CD4-positive, alpha-beta T cell (primary cell): Measurements from ENCODE around the gene PANK3. TPM values are rescaled to one million over a fixed set of nuclear protein-coding genes. Genes with fewer than 3 reads are reported as not detected.

Experiments
- ATAC-seq: fragments of 200-7000 bp; cut with Tn5 transposase; one replicate; pipeline ENCODE4 v1.10.0; 2022; ENCODE audit warnings: mild to moderate bottlenecking; ENCODE audit not compliant: poor library complexity
- CTCF ChIA-PET: fragments of 350-600 bp; sonication (Branson Sonifier 250); formaldehyde crosslinking; loops from one replicate; lab custom pipeline; 2021; ENCODE audit warnings: antibody characterized with exemption, inconsistent platforms; lab: Charles Lee
- POLR2A ChIA-PET: fragments of 350-600 bp; sonication (Branson Sonifier 250); formaldehyde crosslinking; loops from one replicate; lab custom pipeline; 2021; ENCODE audit warnings: antibody characterized with exemption, inconsistent platforms; lab: Charles Lee
- DNase-seq, 14 experiments: peaks; one replicate each; pipeline ENCODE4 v3.0.0-alpha.2; 2013 to 2020; ENCODE audit warnings: mixed read lengths in 2 of 14
- H3K27ac ChIP-seq, 2 donors: one replicate each; pipeline versions ENCODE4 v1.5.1 to v1.7.0; 2013; ENCODE audit warnings: low read length in 2 of 2, low read depth in 1 of 2, mild to moderate bottlenecking in 1 of 2
- H3K27me3 ChIP-seq, 2 experiments: 1 replicate in 1 of 2; 2 replicates in 1 of 2; pipeline versions ENCODE4 v1.6.1 to v1.7.0; 2013; ENCODE audit warnings: low read length in 2 of 2, control low read depth in 1 of 2, mild to moderate bottlenecking in 1 of 2, moderate library complexity in 1 of 2; ENCODE audit not compliant: insufficient read depth in 2 of 2, control insufficient read depth in 1 of 2
- H3K36me3 ChIP-seq: one replicate; pipeline ENCODE4 v1.6.1; 2013; ENCODE audit warnings: low read length, control low read depth; ENCODE audit not compliant: insufficient read depth
- H3K4me1 ChIP-seq: one replicate; pipeline ENCODE4 v1.6.1; 2013; ENCODE audit warnings: low read length, control low read depth; ENCODE audit not compliant: insufficient read depth
- H3K4me3 ChIP-seq: one replicate; pipeline ENCODE4 v1.5.1; 2013; ENCODE audit warnings: mild to moderate bottlenecking, low read length, moderate library complexity
- H3K9me3 ChIP-seq, 2 experiments: 1 replicate in 1 of 2; 2 replicates in 1 of 2; pipeline versions ENCODE4 v1.6.1 to v1.7.0; 2013; ENCODE audit warnings: low read length in 2 of 2, mild to moderate bottlenecking in 2 of 2, control low read depth in 1 of 2, moderate library complexity in 1 of 2; ENCODE audit not compliant: control insufficient read depth in 1 of 2, insufficient read depth in 1 of 2
- H3K27ac Mint-ChIP-seq: one replicate; pipeline ENCODE4 v1.8.0; 2020; ENCODE audit warnings: mixed read lengths
- H3K27me3 Mint-ChIP-seq: one replicate; pipeline ENCODE4 v1.8.0; 2021; ENCODE audit warnings: mixed read lengths
- H3K36me3 Mint-ChIP-seq: one replicate; pipeline ENCODE4 v1.8.0; 2021; ENCODE audit warnings: low read depth, mixed read lengths
- H3K4me1 Mint-ChIP-seq: one replicate; pipeline ENCODE4 v1.8.0; 2021; ENCODE audit warnings: low read depth, mixed read lengths
- H3K4me3 Mint-ChIP-seq: one replicate; pipeline ENCODE4 v1.8.0; 2020; ENCODE audit warnings: mild to moderate bottlenecking, mixed read lengths
- H3K9me3 Mint-ChIP-seq: one replicate; pipeline ENCODE4 v1.8.0; 2020; ENCODE audit warnings: mixed read lengths
- CTCF ChIP-seq: fragments of 200-600 bp; IDR thresholded peaks from one replicate; pipeline ENCODE4 v1.8.0; 2022; ENCODE audit warnings: antibody characterized with exemption, mild to moderate bottlenecking
- intact Hi-C, 2 experiments: fragments of 100-400 bp; cut with DNase I in 1 of 2; cut with micrococcal nuclease in 1 of 2; formaldehyde crosslinking; loops; one replicate each; pipeline versions ENCODE4 v1.15.1 to v1.9.0; 2023 to 2025; cut with DNase I, micrococcal nuclease
- polyA plus RNA-seq, 2 donors: library from polyadenylated mRNA; unstranded; fragments of 120-200 nt; gene quantifications; one replicate each; pipeline ENCODE4 v1.2.1, GENCODE V29; 2013
- total RNA-seq, 174 experiments: library from RNA in 2 of 174; stranded (reverse) in 2 of 174; gene quantifications; one replicate each; pipeline ENCODE4 v1.2.3 and lab custom pipeline; 2021 to 2026

PANK3 gene
- total RNA-seq: 10 to 100 TPM; 34.2 to 34.7 TPM
- polyA plus RNA-seq (2013, experiment 1 of 2): 23.2 TPM
- 25.2 TPM for polyA plus RNA-seq (2013, experiment 2 of 2)
- total RNA-seq (lab: John Stamatoyannopoulos, UW): 99.2 to 371 (median 195) reads per million in 172 experiments

DNA sequence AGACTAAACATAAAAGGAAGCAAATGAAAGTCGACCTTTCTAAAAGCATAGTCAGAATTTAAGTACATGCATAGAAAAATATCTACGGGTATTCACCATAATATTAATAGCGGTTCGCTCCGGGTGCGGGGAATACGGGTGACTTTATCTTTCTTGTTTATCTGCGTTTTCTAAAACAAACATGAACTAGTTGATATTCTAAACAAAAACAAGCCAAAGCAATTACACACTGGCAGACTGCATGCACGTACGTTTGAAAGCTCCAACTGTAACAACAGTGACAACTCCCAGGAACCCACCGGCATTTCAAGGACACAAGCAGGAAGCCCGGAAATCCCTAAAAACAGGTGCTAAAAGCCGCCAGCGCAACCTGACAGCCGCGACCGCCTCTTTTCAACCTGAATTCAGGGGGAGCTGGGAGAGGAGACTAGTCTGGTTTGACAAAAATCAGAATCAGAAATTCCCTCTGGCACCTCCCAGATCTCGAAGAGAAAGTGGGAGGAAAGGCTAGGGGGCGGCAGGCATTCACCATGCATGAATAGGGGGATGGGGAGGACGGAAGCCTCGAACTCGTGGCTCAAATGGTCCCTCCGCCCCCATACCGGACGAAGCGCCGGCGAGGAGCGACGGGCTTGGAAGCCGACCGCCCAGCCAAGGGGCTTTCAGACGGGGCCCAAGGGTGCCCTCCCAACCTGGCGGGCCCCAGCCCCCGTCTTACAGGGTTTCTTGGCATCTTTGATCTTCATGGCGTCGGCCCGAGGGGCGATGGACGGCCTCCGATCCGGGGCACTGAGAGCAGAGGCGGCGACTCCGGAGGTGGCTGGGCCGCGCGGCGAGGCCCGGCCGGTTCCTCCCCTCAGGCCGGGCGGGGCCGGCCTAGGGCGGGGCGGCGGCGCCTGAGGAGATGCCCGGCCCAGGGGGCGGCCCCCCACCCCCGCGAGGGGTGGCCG is at the start of gene PANK3:
PANK3 (minus strand) TSS at position 831 of the 950 bp plus-strand sequence; CDS start at position 746, 85 bp downstream.
- peak in 1 of 14 experiments; percentile 35 for DNase-seq
- POLR2A ChIA-PET: interaction anchor here (0.5 to 2.6 kb wide), 7 partner anchors 9 to 1059 kb away, joined by 3 to 13 read pairs (median 6); partner anchors contain the start of gene SPDL1
- Histone ChIP-seq H3K9me3 (no peaks in the 10 kb centered on the region), H3K4me1 (peaks cover 28% of the 10 kb centered on the region), H3K4me3 (peak within 1 kb of the TSS; percentile 92), H3K36me3 (no peaks in the 10 kb centered on the region), H3K27ac (peak within 1 kb of the TSS; percentile 77 to 86), H3K27me3 (no peaks in the 10 kb centered on the region)
- CTCF ChIA-PET: interaction anchor here (1.2 kb wide), 1 partner anchor 93 kb away, joined by 5 read pairs; the partner anchor contains the start of gene RARS1
- peak within 1 kb of the TSS; percentile 89 for H3K27ac Mint-ChIP-seq
- H3K9me3 Mint-ChIP-seq: no peaks in the 10 kb centered on the region
- peak within 1 kb of the TSS; percentile 97 for H3K4me3 Mint-ChIP-seq
- H3K36me3 Mint-ChIP-seq: peaks cover 24% of the 10 kb centered on the region
- peaks cover 44% of the 10 kb centered on the region for H3K4me1 Mint-ChIP-seq
- peaks cover 1% of the 10 kb centered on the region for H3K27me3 Mint-ChIP-seq
- intact Hi-C loops: loop anchor here (1.0 to 10.0 kb wide), 3 partner anchors 93 to 1006 kb away; partner anchors contain the start of genes RARS1 (in 2 of the 2) and SPDL1 (in 1 of the 2)
- no peak for TF ChIP-seq CTCF
- ATAC-seq: peak; percentile 39

GRCh38 chr5:168624850-168625364 is 45.7 kb upstream of the PANK3 start:
- POLR2A ChIA-PET: no interaction called here
- no peak for ATAC-seq
- intact Hi-C loops: no loop called here

More at GRCh38 chr5:168624850-168625364, 45.7 kb upstream of the PANK3 start:
- H3K9me3 Mint-ChIP-seq: no peaks in the 10 kb centered on the region
- peaks cover 3 to 17% of the 10 kb centered on the region in 2 experiments for H3K27me3 ChIP-seq
- H3K27ac ChIP-seq: no peak overlapping the region
- H3K4me1 ChIP-seq: no peaks in the 10 kb centered on the region
- no peak for DNase-seq
- peaks cover 23% of the 10 kb centered on the region for H3K27me3 Mint-ChIP-seq
- no peaks in the 10 kb centered on the region for H3K4me1 Mint-ChIP-seq
- CTCF ChIA-PET: no interaction called here
- H3K27ac Mint-ChIP-seq: no peak overlapping the region
- TF ChIP-seq CTCF: no peak
- no peak overlapping the region for H3K4me3 Mint-ChIP-seq
- no peak overlapping the region for H3K4me3 ChIP-seq
- no peaks in the 10 kb centered on the region for H3K36me3 Mint-ChIP-seq
- no peaks in the 10 kb centered on the region for H3K36me3 ChIP-seq
- peaks cover 0 to 1% of the 10 kb centered on the region in 2 experiments for H3K9me3 ChIP-seq
